Measurements from ENCODE around the gene VWA5B1. TPM values are rescaled to one million over a fixed set of nuclear protein-coding genes. Genes with fewer than 3 reads are reported as not detected.

VWA5B1 gene
- total and polyA plus RNA-seq, 2 experiments from 2014 or later, result 0.16 to 1.0 TPM

- TF ChIP-seq NANOG (IDR thresholded peaks at IDR 0.05; ENCODE audit: borderline replicate concordance) (no peak), EZH2phosphoT487 (IDR thresholded peaks at IDR 0.05; ENCODE audit: unreplicated experiment) (no peak), CREB1 (CRISPR knock-in tag; IDR thresholded peaks at IDR 0.05; ENCODE audit: low read depth) (no peak)
- TF ChIP-seq, protein P1, sequence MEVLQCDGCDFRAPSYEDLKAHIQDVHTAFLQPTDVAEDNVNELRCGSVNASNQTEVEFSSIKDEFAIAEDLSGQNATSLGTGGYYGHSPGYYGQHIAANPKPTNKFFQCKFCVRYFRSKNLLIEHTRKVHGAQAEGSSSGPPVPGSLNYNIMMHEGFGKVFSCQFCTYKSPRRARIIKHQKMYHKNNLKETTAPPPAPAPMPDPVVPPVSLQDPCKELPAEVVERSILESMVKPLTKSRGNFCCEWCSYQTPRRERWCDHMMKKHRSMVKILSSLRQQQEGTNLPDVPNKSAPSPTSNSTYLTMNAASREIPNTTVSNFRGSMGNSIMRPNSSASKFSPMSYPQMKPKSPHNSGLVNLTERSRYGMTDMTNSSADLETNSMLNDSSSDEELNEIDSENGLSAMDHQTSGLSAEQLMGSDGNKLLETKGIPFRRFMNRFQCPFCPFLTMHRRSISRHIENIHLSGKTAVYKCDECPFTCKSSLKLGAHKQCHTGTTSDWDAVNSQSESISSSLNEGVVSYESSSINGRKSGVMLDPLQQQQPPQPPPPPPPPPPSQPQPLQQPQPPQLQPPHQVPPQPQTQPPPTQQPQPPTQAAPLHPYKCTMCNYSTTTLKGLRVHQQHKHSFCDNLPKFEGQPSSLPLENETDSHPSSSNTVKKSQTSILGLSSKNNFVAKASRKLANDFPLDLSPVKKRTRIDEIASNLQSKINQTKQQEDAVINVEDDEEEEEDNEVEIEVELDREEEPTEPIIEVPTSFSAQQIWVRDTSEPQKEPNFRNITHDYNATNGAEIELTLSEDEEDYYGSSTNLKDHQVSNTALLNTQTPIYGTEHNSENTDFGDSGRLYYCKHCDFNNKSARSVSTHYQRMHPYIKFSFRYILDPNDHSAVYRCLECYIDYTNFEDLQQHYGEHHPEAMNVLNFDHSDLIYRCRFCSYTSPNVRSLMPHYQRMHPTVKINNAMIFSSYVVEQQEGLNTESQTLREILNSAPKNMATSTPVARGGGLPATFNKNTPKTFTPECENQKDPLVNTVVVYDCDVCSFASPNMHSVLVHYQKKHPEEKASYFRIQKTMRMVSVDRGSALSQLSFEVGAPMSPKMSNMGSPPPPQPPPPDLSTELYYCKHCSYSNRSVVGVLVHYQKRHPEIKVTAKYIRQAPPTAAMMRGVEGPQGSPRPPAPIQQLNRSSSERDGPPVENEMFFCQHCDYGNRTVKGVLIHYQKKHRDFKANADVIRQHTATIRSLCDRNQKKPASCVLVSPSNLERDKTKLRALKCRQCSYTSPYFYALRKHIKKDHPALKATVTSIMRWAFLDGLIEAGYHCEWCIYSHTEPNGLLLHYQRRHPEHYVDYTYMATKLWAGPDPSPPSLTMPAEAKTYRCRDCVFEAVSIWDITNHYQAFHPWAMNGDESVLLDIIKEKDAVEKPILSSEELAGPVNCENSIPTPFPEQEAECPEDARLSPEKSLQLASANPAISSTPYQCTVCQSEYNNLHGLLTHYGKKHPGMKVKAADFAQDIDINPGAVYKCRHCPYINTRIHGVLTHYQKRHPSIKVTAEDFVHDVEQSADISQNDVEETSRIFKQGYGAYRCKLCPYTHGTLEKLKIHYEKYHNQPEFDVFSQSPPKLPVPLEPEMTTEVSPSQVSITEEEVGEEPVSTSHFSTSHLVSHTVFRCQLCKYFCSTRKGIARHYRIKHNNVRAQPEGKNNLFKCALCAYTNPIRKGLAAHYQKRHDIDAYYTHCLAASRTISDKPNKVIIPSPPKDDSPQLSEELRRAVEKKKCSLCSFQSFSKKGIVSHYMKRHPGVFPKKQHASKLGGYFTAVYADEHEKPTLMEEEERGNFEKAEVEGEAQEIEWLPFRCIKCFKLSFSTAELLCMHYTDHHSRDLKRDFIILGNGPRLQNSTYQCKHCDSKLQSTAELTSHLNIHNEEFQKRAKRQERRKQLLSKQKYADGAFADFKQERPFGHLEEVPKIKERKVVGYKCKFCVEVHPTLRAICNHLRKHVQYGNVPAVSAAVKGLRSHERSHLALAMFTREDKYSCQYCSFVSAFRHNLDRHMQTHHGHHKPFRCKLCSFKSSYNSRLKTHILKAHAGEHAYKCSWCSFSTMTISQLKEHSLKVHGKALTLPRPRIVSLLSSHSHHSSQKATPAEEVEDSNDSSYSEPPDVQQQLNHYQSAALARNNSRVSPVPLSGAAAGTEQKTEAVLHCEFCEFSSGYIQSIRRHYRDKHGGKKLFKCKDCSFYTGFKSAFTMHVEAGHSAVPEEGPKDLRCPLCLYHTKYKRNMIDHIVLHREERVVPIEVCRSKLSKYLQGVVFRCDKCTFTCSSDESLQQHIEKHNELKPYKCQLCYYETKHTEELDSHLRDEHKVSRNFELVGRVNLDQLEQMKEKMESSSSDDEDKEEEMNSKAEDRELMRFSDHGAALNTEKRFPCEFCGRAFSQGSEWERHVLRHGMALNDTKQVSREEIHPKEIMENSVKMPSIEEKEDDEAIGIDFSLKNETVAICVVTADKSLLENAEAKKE (CRISPR knock-in tag; IDR thresholded peaks at IDR 0.05), result no peak
- no peaks in the 10 kb centered on the region for H3K36me3 ChIP-seq (ENCODE audit: insufficient read depth)
- H3K27me3 ChIP-seq (ENCODE audit: insufficient read depth), result no peaks in the 10 kb centered on the region
- no peaks in the 10 kb centered on the region for H3K79me2 ChIP-seq (replicated peaks; ENCODE audit: insufficient read depth)
- H3K27me3 Mint-ChIP-seq (ENCODE audit: insufficient read depth, low read depth, poor library complexity), result no peaks in the 10 kb centered on the region
- H3K4me1 ChIP-seq (ENCODE audit: insufficient read depth), result no peaks in the 10 kb centered on the region
- H3K27ac Mint-ChIP-seq, result no peak overlapping the region
- H3K4me3 Mint-ChIP-seq, result no peak overlapping the region
- H3K9me2 ChIP-seq (ENCODE audit: insufficient read depth), result no peaks in the 10 kb centered on the region
- H3F3A ChIP-seq (replicated peaks; ENCODE audit: low read depth), result no peaks in the 10 kb centered on the region
- H3K27ac ChIP-seq (ENCODE audit: low read depth), result no peak overlapping the region
- no peak overlapping the region for H3K4me2 ChIP-seq
- H2AFZ ChIP-seq, result no peak overlapping the region
- DNase-seq (ENCODE audit: low spot score) (peak; percentile 3), ATAC-seq (no peak)
- no peaks in the 10 kb centered on the region for H4K20me1 ChIP-seq (replicated peaks; ENCODE audit: insufficient read depth)
- H3K36me3 Mint-ChIP-seq (ENCODE audit: low read depth), result no peaks in the 10 kb centered on the region
- H3K9me3 Mint-ChIP-seq, result no peaks in the 10 kb centered on the region
- no peak overlapping the region for H3K4me3 ChIP-seq
- peaks cover 8% of the 10 kb centered on the region for H3K4me1 Mint-ChIP-seq
Measured at GRCh38 chr1:20328201-20328600, 37.5 kb downstream of the VWA5B1 start.

DNA sequence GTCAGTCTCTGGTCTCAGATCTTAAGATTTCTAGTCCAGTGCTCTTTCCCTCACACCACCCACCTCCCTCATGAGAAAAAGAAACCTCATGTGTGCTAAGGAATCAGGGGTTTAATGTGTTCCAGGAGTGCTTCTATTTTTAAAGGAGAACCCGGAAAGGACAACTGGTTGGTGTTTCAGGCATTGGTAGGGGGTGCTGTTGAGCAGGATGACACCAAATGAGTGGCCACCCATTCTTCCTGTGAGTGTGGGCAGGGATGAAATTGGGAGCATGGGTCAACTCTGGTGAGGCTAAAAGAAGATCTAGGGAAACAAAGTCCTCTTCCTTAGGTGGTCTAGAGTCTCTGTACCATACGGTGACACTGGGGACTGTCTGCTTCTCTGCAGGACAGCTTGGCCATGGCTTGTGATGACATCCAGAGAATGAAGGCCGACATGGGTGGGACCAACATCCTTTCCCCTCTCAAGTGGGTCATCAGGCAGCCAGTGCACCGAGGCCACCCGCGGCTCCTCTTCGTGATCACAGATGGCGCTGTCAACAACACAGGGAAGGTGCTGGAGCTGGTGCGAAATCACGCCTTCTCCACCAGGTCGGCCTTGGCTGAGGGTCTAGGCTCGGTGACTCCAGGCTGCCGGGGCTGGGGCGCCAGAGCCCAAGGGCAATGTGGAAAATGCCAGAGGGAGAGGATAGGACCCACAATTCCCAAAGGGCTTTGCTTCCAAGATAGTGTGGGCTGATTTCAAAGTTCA, 39.3 kb downstream of the VWA5B1 start:
- Histone ChIP-seq H3K36me3 (ENCODE audit: insufficient read depth) (no peaks in the 10 kb centered on the region), H4K20me1 (replicated peaks; ENCODE audit: insufficient read depth) (no peaks in the 10 kb centered on the region), H3K79me2 (replicated peaks; ENCODE audit: insufficient read depth) (no peaks in the 10 kb centered on the region), H3K27me3 (ENCODE audit: insufficient read depth) (no peaks in the 10 kb centered on the region), H3K27ac (ENCODE audit: low read depth) (no peak overlapping the region), H3K4me1 (ENCODE audit: insufficient read depth) (no peaks in the 10 kb centered on the region), H2AFZ (no peak overlapping the region), H3K4me2 (no peak overlapping the region), H3F3A (replicated peaks; ENCODE audit: low read depth) (no peaks in the 10 kb centered on the region), H3K9me2 (ENCODE audit: insufficient read depth) (no peaks in the 10 kb centered on the region), H3K4me3 (no peak overlapping the region)
- no peaks in the 10 kb centered on the region for H3K27me3 Mint-ChIP-seq (ENCODE audit: insufficient read depth, low read depth, poor library complexity)
- TF ChIP-seq CTCF (conservative IDR thresholded peaks at IDR 0.05; ENCODE audit: low read depth in 2 of 2) (peak; percentile 53 to 65), ZNF114 (CRISPR knock-in tag; IDR thresholded peaks at IDR 0.05) (no peak), POLR2AphosphoS5 (IDR thresholded peaks at IDR 0.05; ENCODE audit: low read depth) (no peak)
- H3K4me3 Mint-ChIP-seq, result no peak overlapping the region
- DNase-seq (ENCODE audit: low spot score) (peak; percentile 55), ATAC-seq (peak; percentile 51)
- H3K4me1 Mint-ChIP-seq, result peaks cover 8% of the 10 kb centered on the region
- no peaks in the 10 kb centered on the region for H3K36me3 Mint-ChIP-seq (ENCODE audit: low read depth)
- no peak overlapping the region for H3K27ac Mint-ChIP-seq
- no peaks in the 10 kb centered on the region for H3K9me3 Mint-ChIP-seq

Measured in GM23338 (cell line).